Measurements from ENCODE around the gene OSCAR.

DNA sequence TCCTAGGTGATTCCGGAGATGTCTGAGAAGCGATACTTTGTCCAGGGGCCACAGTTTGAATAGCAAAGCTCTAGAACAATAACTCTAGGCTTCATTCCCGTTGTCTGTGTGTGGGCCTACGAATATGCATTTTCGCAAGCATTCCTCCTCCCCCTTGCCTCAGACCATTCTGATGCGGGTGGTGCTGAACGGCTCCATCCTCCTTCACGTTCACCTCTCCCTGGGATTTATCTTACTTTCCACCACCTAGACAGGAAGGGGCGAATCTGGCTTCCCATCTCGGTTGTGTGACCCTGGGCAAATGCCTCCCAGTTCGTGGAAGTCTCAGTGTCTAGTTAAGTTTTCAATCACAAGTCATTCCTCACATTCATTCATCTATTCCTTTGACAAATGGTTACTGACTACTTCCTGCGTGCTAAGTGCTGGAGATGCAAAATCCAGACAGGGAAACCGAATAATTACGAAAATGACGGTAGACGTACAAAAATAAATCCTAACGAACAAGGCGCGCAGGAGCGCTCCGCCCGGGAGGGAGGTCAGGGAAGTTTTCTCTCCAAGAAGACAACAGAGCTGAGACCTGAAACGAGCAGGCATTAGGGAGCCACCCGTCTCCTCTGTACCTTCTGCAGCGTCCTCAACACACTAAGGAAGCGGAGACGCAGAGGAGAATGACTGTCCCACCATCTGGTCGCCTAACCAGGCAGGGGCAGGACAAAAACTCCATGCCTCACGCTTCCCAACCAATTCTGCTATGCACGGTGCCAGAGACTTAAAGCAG, 35.7 kb upstream of the OSCAR start:
- no peak for TF ChIP-seq POLR2AphosphoS5 (IDR thresholded peaks at IDR 0.05; ENCODE audit: low read depth, low read length)
- TF ChIP-seq SIN3A (IDR thresholded peaks at IDR 0.05; ENCODE audit: borderline replicate concordance, insufficient read depth, low read length) = no peak
- no peak for TF ChIP-seq TAF1 (IDR thresholded peaks at IDR 0.05; ENCODE audit: borderline replicate concordance, insufficient read depth, low read length)
